OCI-M1 (cell line): ENCODE data around the gene CEMP1.

ENCODE experiments used
- DNase-seq: peaks from one replicate; lab custom pipeline; 2025; lab: John Stamatoyannopoulos, UW

CEMP1 gene

GRCh38 chr16:2483939-2484897 is 47.0 kb downstream of the CEMP1 start:
- DNase-seq: no peak

GRCh38 chr16:2482708-2483534 is 48.3 kb downstream of the CEMP1 start:
- DNase-seq: no peak

GRCh38 chr16:2482249-2482648 is 49.0 kb downstream of the CEMP1 start:
- no peak for DNase-seq

- DNase-seq: no peak
Observed at GRCh38 chr16:2481676-2482075, 49.5 kb downstream of the CEMP1 start.

- DNase-seq: no peak
Observed at GRCh38 chr16:2480948-2481347, 50.3 kb downstream of the CEMP1 start.
